Eye (tissue), 1 donor: ENCODE results near the gene ZNF296.

Experiments used
- DNase-seq: peaks from one replicate; pipeline ENCODE4 v3.0.0-alpha.2; 2015

The ZNF296 gene

GRCh38 chr19:45102481-45102880 lies 26.2 kb upstream of the ZNF296 start:
- DNase-seq, result no peak

- DNase-seq, result no peak
These were observed 25.5 kb upstream of the ZNF296 start for GRCh38 chr19:45101806-45102205.

- DNase-seq, result peak; percentile 74
These were observed 24.6 kb upstream of the ZNF296 start for GRCh38 chr19:45100846-45101252.

- no peak for DNase-seq
These were observed 23.9 kb upstream of the ZNF296 start for GRCh38 chr19:45100201-45100600.

- DNase-seq, result peak; percentile 52
These were observed 23.4 kb upstream of the ZNF296 start for GRCh38 chr19:45099467-45100191.

- no peak for DNase-seq
These were observed 22.5 kb upstream of the ZNF296 start for GRCh38 chr19:45098521-45099466.

GRCh38 chr19:45097776-45098520 lies 21.7 kb upstream of the ZNF296 start:
- no peak for DNase-seq

- no peak for DNase-seq
These were observed 21.1 kb upstream of the ZNF296 start for GRCh38 chr19:45097450-45097775.

- DNase-seq, result no peak
These were observed 20.4 kb upstream of the ZNF296 start for GRCh38 chr19:45096700-45097099.

- DNase-seq, result no peak
These were observed 19.5 kb upstream of the ZNF296 start for GRCh38 chr19:45095496-45096413.

- no peak for DNase-seq
These were observed 18.4 kb upstream of the ZNF296 start for GRCh38 chr19:45094707-45095106.

GRCh38 chr19:45094137-45094536 lies 17.9 kb upstream of the ZNF296 start:
- DNase-seq, result no peak

GRCh38 chr19:45092747-45093678 lies 16.7 kb upstream of the ZNF296 start, which contains the start of gene PPP1R37:
PPP1R37 (plus strand) TSS chr19:45093179; CDS start chr19:45093326, 147 bp downstream.
- DNase-seq, result peak; percentile 99

GRCh38 chr19:45091031-45091923 lies 15.0 kb upstream of the ZNF296 start:
- peak; percentile 100 for DNase-seq

- DNase-seq, result no peak
These were observed 14.3 kb upstream of the ZNF296 start for GRCh38 chr19:45090606-45091005.

- DNase-seq, result no peak
These were observed 13.8 kb upstream of the ZNF296 start for GRCh38 chr19:45090034-45090433.

- no peak for DNase-seq
These were observed 11.3 kb upstream of the ZNF296 start for GRCh38 chr19:45087531-45087930.

- DNase-seq, result no peak
These were observed 10.2 kb upstream of the ZNF296 start for GRCh38 chr19:45086480-45086879.

GRCh38 chr19:45082170-45082569 lies 5.9 kb upstream of the ZNF296 start:
- DNase-seq, result no peak

GRCh38 chr19:45079911-45080370 lies 3.7 kb upstream of the ZNF296 start:
- no peak for DNase-seq
